ENCODE results near the gene PLA2R1. TPM values are rescaled to one million over a fixed set of nuclear protein-coding genes. Genes with fewer than 3 reads are reported as not detected.

PLA2R1 gene
- total and polyA plus RNA-seq, 2 of the 4 experiments (the other 2 are of a cell fraction), result 0.43 to 0.54 TPM

- H3K27ac ChIP-seq (ENCODE audit: insufficient read depth, low read length), result no peak overlapping the region
- H4K91ac ChIP-seq (ENCODE audit: insufficient read depth, low read depth, low read length), result no peak overlapping the region
- H3K4ac ChIP-seq (ENCODE audit: low read depth, low read length), result no peak overlapping the region
- 80% methylated on average over 1 of the region's 5 CpGs; no CpG with 5 or more reads in 1 of the 2 experiments for WGBS, 2 experiments (ENCODE audit: extremely low coverage in 2 of 2, insufficient read length in 1 of 2)
- DNase-seq (no peak), ATAC-seq (ENCODE audit: low read depth) (no peak)
- no peaks in the 10 kb centered on the region for H3K36me3 ChIP-seq (ENCODE audit: control insufficient read depth, insufficient read depth, low read length)
- H4K5ac ChIP-seq (ENCODE audit: low read depth, low read length), result no peak overlapping the region
- no peaks in the 10 kb centered on the region for H3K9me3 ChIP-seq (ENCODE audit: control insufficient read depth, insufficient read depth, low read length)
- H3K14ac ChIP-seq (replicated peaks; ENCODE audit: low read depth, low read length), result no peak overlapping the region
- H3K79me1 ChIP-seq (ENCODE audit: low read depth in 1 of 2, low read length in 2 of 2), result no peaks in the 10 kb centered on the region
- H4K20me1 ChIP-seq (ENCODE audit: insufficient read depth, low read length), result no peaks in the 10 kb centered on the region
- H4K8ac ChIP-seq (ENCODE audit: low read depth in 2 of 2, low read length in 2 of 2), result no peak overlapping the region
- H2AK9ac ChIP-seq (replicated peaks; ENCODE audit: low read depth, low read length, poor library complexity), result no peak overlapping the region
- no peak overlapping the region for H2BK120ac ChIP-seq (ENCODE audit: low read depth, low read length)
- TF ChIP-seq SMC3 (IDR thresholded peaks at IDR 0.05; ENCODE audit: low read depth, low read length) (no peak), NFE2L2 (IDR thresholded peaks at IDR 0.05; ENCODE audit: low read depth, low read length) (no peak), FOS (IDR thresholded peaks at IDR 0.05; ENCODE audit: low read depth, low read length) (no peak), CHD1 (IDR thresholded peaks at IDR 0.05; ENCODE audit: low read depth, low read length) (no peak), RFX5 (IDR thresholded peaks at IDR 0.05; ENCODE audit: low read depth, low read length) (no peak), MXI1 (IDR thresholded peaks at IDR 0.05; ENCODE audit: borderline replicate concordance, low read depth, low read length) (no peak), CEBPB (IDR thresholded peaks at IDR 0.05; ENCODE audit: low read depth, low read length) (no peak), BHLHE40 (IDR thresholded peaks at IDR 0.05; ENCODE audit: low read depth, low read length) (no peak), RAD21 (IDR thresholded peaks at IDR 0.05; ENCODE audit: low read length) (no peak)
- H3K4me3 ChIP-seq (ENCODE audit: insufficient read depth, low read depth, low read length), result no peak overlapping the region
- H2BK20ac ChIP-seq (ENCODE audit: low read depth, low read length), result no peak overlapping the region
- no peak overlapping the region for H2BK5ac ChIP-seq (ENCODE audit: low read depth, low read length, poor library complexity, severe bottlenecking)
- POLR2A ChIA-PET (ENCODE audit: unreplicated experiment), result no interaction called here
- no peak overlapping the region for H3K18ac ChIP-seq (ENCODE audit: low read depth, low read length)
- H3K4me2 ChIP-seq (ENCODE audit: low read depth, low read length), result no peak overlapping the region
- CTCF ChIA-PET, result no interaction called here
- peaks cover 24% of the 10 kb centered on the region for H3K27me3 ChIP-seq (ENCODE audit: control insufficient read depth, insufficient read depth, low read length)
- BruUV-seq (replicated peaks), result no TSS peak
- H3K23ac ChIP-seq (ENCODE audit: low read depth, low read length), result no peak overlapping the region
- H2AFZ ChIP-seq (replicated peaks; ENCODE audit: low read length, poor library complexity), result peak overlapping the region; percentile 92
- no peak overlapping the region for H3K9ac ChIP-seq (ENCODE audit: low read depth, low read length)
- in situ Hi-C loops (cut with MboI; ENCODE audit: low sequenced_read_pairs), result no loop called here
- H2BK15ac ChIP-seq (ENCODE audit: low read depth, low read length), result no peak overlapping the region
- H3K56ac ChIP-seq (ENCODE audit: extremely low read depth, insufficient read depth, low read length), result no peak overlapping the region
- intact Hi-C loops (cut with micrococcal nuclease), result no loop called here
- H3K9me1 ChIP-seq (ENCODE audit: insufficient read depth, low read length), result no peaks in the 10 kb centered on the region
- H3K4me1 ChIP-seq (ENCODE audit: control insufficient read depth, insufficient read depth, low read length), result no peaks in the 10 kb centered on the region
- H2AK5ac ChIP-seq (ENCODE audit: low read depth, low read length), result no peak overlapping the region
- dilution Hi-C loops (cut with HindIII; ENCODE audit: low sequenced_read_pairs, unreplicated experiment), result no loop called here
Observed at GRCh38 chr2:160063271-160063670, 856 bp upstream of the PLA2R1 start.
